Right lobe of liver (tissue), 6 donors: ENCODE measurements around the gene HSPA9. TPM values are rescaled to one million over a fixed set of nuclear protein-coding genes. Genes with fewer than 3 reads are reported as not detected.
A peak's percentile ranks its signal among the peaks of the same experiment; 100 is the strongest.

ENCODE experiments used
- ATAC-seq, 4 donors: fragments of 200-7000 bp; cut with Tn5 transposase; one replicate each; pipeline ENCODE4 v1.9.1; 2020; ENCODE audit warnings: mild to moderate bottlenecking in 4 of 4, moderate library complexity in 4 of 4
- DNase-seq, 3 donors: peaks; one replicate each; pipeline ENCODE4 v3.0.0-alpha.2; 2020
- H3K27ac ChIP-seq, 3 donors: fragments of 200-600 bp; one replicate each; pipeline ENCODE4 v1.8.0; 2022
- H3K27me3 ChIP-seq, 2 donors: fragments of 200-600 bp; one replicate each; pipeline ENCODE4 v1.8.0; 2022
- H3K36me3 ChIP-seq, 4 donors: fragments of 200-600 bp; sonication (generic) in 1 of 4; one replicate each; pipeline versions ENCODE4 v1.5.1 to v1.8.0; 2017 to 2022; ENCODE audit warnings: control low read depth in 1 of 4
- H3K4me1 ChIP-seq, 4 donors: fragments of 200-600 bp; sonication (generic) in 1 of 4; one replicate each; pipeline versions ENCODE4 v1.5.1 to v1.8.0; 2017 to 2022; ENCODE audit warnings: control low read depth in 1 of 4
- H3K4me3 ChIP-seq, 3 donors: fragments of 200-600 bp; one replicate each; pipeline ENCODE4 v1.8.0; 2022
- H3K9me3 ChIP-seq, 4 donors: fragments of 200-600 bp; sonication (generic) in 1 of 4; one replicate each; pipeline versions ENCODE4 v1.5.1 to v1.8.0; 2017 to 2022; ENCODE audit warnings: control low read depth in 1 of 4
- POLR2A ChIP-seq: fragments of 450-650 bp; IDR thresholded peaks from one replicate; pipeline ENCODE4 v1.6.1; 2017; ENCODE audit warnings: antibody characterized with exemption, mild to moderate bottlenecking
- WGBS: methylation state at CpG from one replicate; pipeline ENCODE4 v1.1.6; 2018; ENCODE audit warnings: low coverage, low lambda C conversion rate; ENCODE audit not compliant: insufficient coverage; ENCODE audit errors: missing lambda C conversion rate; 5-methylcytosine and 5-hydroxymethylcytosine counted together
- intact Hi-C, 2 donors: fragments of 100-400 bp; cut with DNase I; formaldehyde crosslinking; loops; one replicate each; pipeline versions ENCODE4 v1.11.2 to v1.14.1; 2022
- long read RNA-seq: library from polyadenylated mRNA; unstranded; transcript quantifications from one replicate; pipeline ENCODE4 v2.0.0, GENCODE V29; 2019
- total RNA-seq, 6 experiments: library from RNA; depleted of rRNA in 2 of 6; stranded (reverse); fragments of >200 nt in 2 of 6; fragmentation: NEBNext Ultra II Directional in 3 of 6; extraction: Animal tissue kit (Norgen Biotek cat#: 25700) in 3 of 6; gene quantifications; one replicate each; pipeline versions ENCODE4 v1.1.0 to v1.2.4, GENCODE V29; 2016 to 2023
- TF ChIP-seq, protein P1 (sequence below), 4 donors: fragments of 200-600 bp in 3 of 4; fragments of 450-650 bp in 1 of 4; IDR thresholded peaks; one replicate each; pipeline versions ENCODE4 v1.5.1 to v1.8.0; 2016 to 2022; ENCODE audit warnings: antibody characterized with exemption in 4 of 4, mild to moderate bottlenecking in 2 of 4
- donor health status: DM: no; HTN: yes; CAD: no.
- donor health status: DM: no; HTN: no; CAD: no.
- donor health status: DM: no; HTN: no; CAD: no.
- donor health status: DM: no; HTN: yes; CAD: no.
- donor health status: DM: no; HTN: yes; CAD: no.

HSPA9 gene
- total RNA-seq, result 100 to 1,000 TPM; 198 to 459 (median 229) TPM
- long read RNA-seq, full-length matches to known transcripts, result 58 of 83 reads
- long read RNA-seq, partial matches to known transcripts, result 21 of 83 reads
- long read RNA-seq, other reads (novel, unspliced or antisense), result 4 of 83 reads

DNA sequence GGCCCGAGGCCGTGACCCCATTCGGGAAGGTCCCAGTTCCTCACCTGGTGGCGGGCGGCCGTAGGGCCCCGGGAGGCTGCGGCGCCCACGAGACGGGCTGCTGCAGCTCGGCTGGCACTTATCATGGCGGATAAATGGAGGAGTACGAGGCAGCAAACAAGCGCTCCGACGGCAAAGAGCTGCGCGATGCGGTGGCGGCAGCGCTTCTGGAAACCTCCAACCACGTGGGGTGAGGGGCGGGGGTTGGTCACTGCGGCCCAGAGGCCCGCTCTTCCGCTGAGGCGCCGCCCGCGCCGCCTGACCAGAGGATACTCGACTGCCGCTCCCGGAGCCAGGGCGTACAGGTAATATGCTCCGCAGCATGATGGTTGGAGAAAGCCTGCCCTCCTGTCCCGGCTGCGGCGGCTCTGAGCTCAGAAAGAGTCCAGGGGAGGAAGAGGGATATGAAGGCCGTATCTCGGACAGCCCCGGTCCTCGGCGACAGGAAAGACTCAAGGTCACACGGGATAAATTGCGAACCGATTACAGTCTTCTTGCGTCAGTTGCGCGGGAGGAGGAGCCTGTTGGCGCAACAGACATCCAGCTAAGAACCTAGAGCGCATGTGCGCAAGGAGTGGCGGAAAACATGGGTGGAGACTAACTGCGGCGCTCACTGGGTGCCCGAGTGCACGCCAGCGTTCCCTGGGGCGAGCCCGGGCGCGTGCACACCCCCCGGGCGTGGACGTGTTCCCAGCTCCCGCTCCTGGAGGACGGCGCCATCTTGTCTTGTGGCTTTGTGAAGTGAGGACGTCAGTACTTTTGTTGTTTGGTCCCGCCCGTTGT is at the start of gene HSPA9:
TSS of gene HSPA9 (minus strand) at position 208 of the 822 bp plus-strand sequence. CDS start at position 125, 83 bp downstream.
- peak; percentile 94 for TF ChIP-seq POLR2A
- TF ChIP-seq, protein P1, sequence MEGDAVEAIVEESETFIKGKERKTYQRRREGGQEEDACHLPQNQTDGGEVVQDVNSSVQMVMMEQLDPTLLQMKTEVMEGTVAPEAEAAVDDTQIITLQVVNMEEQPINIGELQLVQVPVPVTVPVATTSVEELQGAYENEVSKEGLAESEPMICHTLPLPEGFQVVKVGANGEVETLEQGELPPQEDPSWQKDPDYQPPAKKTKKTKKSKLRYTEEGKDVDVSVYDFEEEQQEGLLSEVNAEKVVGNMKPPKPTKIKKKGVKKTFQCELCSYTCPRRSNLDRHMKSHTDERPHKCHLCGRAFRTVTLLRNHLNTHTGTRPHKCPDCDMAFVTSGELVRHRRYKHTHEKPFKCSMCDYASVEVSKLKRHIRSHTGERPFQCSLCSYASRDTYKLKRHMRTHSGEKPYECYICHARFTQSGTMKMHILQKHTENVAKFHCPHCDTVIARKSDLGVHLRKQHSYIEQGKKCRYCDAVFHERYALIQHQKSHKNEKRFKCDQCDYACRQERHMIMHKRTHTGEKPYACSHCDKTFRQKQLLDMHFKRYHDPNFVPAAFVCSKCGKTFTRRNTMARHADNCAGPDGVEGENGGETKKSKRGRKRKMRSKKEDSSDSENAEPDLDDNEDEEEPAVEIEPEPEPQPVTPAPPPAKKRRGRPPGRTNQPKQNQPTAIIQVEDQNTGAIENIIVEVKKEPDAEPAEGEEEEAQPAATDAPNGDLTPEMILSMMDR (IDR thresholded peaks at IDR 0.05), result peak in 1 of 4 donors; percentile 25
- WGBS, result under 1% methylated on average over 36 of the region's 73 CpGs
- Histone ChIP-seq H3K36me3 (peaks cover 10 to 30% (median 23%) of the 10 kb centered on the region in 4 donors), H3K4me3 (peak within 1 kb of the TSS; percentile 77 to 97 (median 94)), H3K27me3 (no peaks in the 10 kb centered on the region), H3K4me1 (peaks cover 0 to 32% (median 7%) of the 10 kb centered on the region in 4 donors), H3K27ac (peak within 1 kb of the TSS; percentile 99 to 100 (median 99)), H3K9me3 (no peaks in the 10 kb centered on the region)
- DNase-seq, result peak; percentile 96 to 99 (median 98)
- intact Hi-C loops, result no loop called here
- ATAC-seq, result peak; percentile 88 to 95 (median 93)

DNA sequence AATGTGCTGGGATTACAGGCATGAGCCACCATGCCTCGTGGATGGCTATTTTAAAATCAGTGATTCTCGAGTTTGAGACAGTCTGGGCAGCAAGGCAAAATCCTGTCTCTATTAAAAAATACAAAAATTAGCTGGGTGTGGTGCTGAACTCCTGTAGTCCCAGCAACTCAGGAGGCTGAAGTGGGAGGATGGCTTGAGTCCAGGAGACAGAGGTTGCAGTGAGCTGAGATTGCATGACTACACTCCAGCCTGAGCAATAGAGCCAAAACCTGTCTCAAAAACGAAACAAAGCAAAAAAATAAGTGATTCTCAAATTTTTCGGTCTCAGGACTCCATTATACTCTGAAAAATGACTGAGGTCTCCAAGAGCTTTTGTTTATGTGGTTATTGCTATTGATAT is 47.9 kb upstream of the HSPA9 start:
- 79% methylated on average over 4 of the region's 4 CpGs for WGBS
- no peak for TF ChIP-seq POLR2A
- TF ChIP-seq, protein P1 (IDR thresholded peaks at IDR 0.05), result no peak
- DNase-seq (no peak), ATAC-seq (no peak)
- no peak overlapping the region for H3K4me3 ChIP-seq
- intact Hi-C loops, result no loop called here
- H3K36me3 ChIP-seq, result no peaks in the 10 kb centered on the region
- H3K27ac ChIP-seq, result no peak overlapping the region
- no peaks in the 10 kb centered on the region for H3K4me1 ChIP-seq
- no peaks in the 10 kb centered on the region for H3K9me3 ChIP-seq
- H3K27me3 ChIP-seq, result no peaks in the 10 kb centered on the region

DNA sequence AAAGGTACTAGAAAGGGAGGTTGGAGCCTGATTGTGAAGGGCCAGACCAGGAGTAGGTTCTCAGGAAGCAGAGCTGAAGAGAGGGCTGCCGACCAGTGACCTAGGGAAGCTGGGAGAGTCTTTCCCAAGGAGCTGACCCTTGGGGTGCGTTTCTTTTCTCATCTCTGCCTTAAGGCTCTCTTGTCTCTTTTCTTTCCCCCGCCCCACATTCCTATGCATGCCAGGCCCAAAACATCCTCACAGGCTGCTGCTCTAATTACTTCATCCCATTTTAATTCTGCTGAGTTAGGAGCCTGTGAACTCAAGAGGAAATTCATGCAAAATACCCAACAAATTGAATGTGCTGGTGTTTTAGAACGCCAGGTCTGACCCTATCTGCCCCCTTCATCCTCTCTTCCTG is 46.9 kb upstream of the HSPA9 start:
- ATAC-seq (no peak), DNase-seq (no peak)
- Histone ChIP-seq H3K27me3 (no peaks in the 10 kb centered on the region), H3K4me3 (no peak overlapping the region), H3K9me3 (no peaks in the 10 kb centered on the region), H3K4me1 (no peaks in the 10 kb centered on the region), H3K27ac (no peak overlapping the region), H3K36me3 (no peaks in the 10 kb centered on the region)
- 54% methylated on average over 3 of the region's 4 CpGs for WGBS
- intact Hi-C loops, result no loop called here
- no peak for TF ChIP-seq POLR2A
- TF ChIP-seq, protein P1 (IDR thresholded peaks at IDR 0.05), result no peak

DNA sequence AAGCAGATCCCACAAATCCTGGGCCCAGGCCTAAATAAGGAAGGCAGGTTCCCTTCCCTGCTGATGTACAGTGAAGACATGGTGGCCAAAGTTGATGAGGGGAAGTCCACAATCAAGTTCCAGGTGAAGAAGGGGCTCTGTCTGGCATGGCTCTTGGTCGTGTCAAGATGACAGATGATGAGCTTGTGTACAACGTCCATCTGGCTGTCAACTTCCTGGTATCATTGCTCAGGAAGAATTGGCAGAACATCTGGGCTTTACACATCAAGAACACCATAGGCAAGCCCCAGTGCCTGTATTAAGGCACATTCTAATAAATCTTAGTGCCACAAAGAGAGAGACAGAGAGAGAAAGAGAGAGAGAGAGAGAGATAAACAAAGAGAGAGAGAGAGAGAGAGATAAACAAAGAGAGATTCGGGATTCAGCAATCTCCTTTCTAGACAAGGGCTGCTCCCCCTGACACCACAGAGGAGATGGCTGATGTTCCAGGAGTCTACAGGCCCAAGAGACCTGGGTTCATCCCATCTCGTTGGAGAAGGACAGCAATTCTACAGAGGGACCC is 45.5 kb upstream of the HSPA9 start:
- DNase-seq, result no peak
- no peaks in the 10 kb centered on the region for H3K9me3 ChIP-seq
- H3K27me3 ChIP-seq, result no peaks in the 10 kb centered on the region
- H3K36me3 ChIP-seq, result no peaks in the 10 kb centered on the region
- ATAC-seq, result no peak
- WGBS, result 57% methylated on average over 3 of the region's 4 CpGs
- TF ChIP-seq, protein P1 (IDR thresholded peaks at IDR 0.05), result no peak
- no peak for TF ChIP-seq POLR2A
- no peak overlapping the region for H3K4me3 ChIP-seq
- H3K27ac ChIP-seq, result no peak overlapping the region
- intact Hi-C loops, result no loop called here
- no peaks in the 10 kb centered on the region for H3K4me1 ChIP-seq
